ENCODE results near the gene FOXO3. TPM values are rescaled to one million over a fixed set of nuclear protein-coding genes. Genes with fewer than 3 reads are reported as not detected.
A peak's percentile ranks its signal among the peaks of the same experiment; 100 is the strongest.

FOXO3 gene
- total and polyA plus RNA-seq, 2 of the 8 experiments (the other 6 are each of a cell fraction or from before 2014, with no cell fraction given): 13.1 to 19.3 TPM

DNA sequence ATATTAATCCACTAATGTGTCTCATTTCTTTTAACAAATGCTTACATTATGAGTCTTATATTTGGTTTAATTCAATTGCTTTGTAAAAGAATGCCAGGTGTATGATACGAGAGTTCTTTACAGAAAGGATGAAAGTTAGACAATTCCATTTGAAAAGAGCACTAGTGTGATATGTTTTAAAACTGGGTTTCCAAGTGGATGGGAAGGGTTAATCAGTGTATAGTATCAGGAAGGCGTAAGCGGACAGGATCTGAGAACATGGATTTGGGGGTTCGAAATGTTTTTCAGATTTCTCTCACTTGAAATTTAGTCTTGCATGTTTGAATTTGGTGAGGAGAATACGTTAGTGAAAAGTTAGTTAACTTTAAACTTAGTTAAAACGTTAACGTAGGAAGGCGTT is 2.6 kb downstream of the FOXO3 start:
- no peak for FAIRE-seq
- Histone ChIP-seq H4K20me1 (replicated peaks in 1 of 2; ENCODE audit: control insufficient read depth in 1 of 2, insufficient read depth in 2 of 2, low read length in 2 of 2) (peaks cover 5 to 6% of the 10 kb centered on the region in 2 experiments), H2BK20ac (ENCODE audit: low read length) (no peak overlapping the region), H3K79me2 (ENCODE audit: control insufficient read depth in 1 of 2, insufficient read depth in 2 of 2, low read length in 2 of 2) (peaks cover 3 to 56% of the 10 kb centered on the region in 2 experiments), H2BK12ac (ENCODE audit: low read depth, low read length) (no peak overlapping the region), H3K27me3 (replicated peaks in 1 of 4; ENCODE audit: control insufficient read depth in 3 of 4, extremely low read depth in 1 of 4, insufficient read depth in 3 of 4, low read length in 3 of 4) (peaks cover 0 to 10% (median 5%) of the 10 kb centered on the region in 4 experiments; a peak in 5 of 7 replicates), H3K4me2 (ENCODE audit: insufficient read depth in 1 of 2, low read depth in 2 of 2, low read length in 2 of 2) (peak overlapping the region; percentile 97 to 98; a peak in 2 of 4 replicates), H4K91ac (replicated peaks; ENCODE audit: insufficient read length, low read length) (no peak overlapping the region), H3K27ac (ENCODE audit: low read depth, low read length) (no peak overlapping the region), H2BK15ac (ENCODE audit: low read length) (no peak overlapping the region), H3K14ac (ENCODE audit: insufficient read length) (no peak overlapping the region), H2BK120ac (replicated peaks; ENCODE audit: low read depth, low read length) (no peak overlapping the region), H3K56ac (replicated peaks; ENCODE audit: insufficient read length, low read depth, low read length) (no peak overlapping the region), H3K23ac (ENCODE audit: insufficient read length) (no peak overlapping the region), H2AK5ac (ENCODE audit: low read depth, low read length) (no peak overlapping the region), H3K23me2 (ENCODE audit: low read depth, low read length) (peaks cover 15% of the 10 kb centered on the region), H3K4ac (replicated peaks; ENCODE audit: insufficient read length, low read depth, low read length) (no peak overlapping the region), H4K5ac (ENCODE audit: insufficient read length, low read depth, low read length) (no peak overlapping the region), H3K9ac (replicated peaks in 1 of 4; ENCODE audit: extremely low read depth in 1 of 4, low read depth in 3 of 4, low read length in 3 of 4) (no peak overlapping the region), H3K36me3 (ENCODE audit: control insufficient read depth in 2 of 4, insufficient read depth in 4 of 4, low read length in 3 of 4) (peaks cover 0 to 3% (median 0%) of the 10 kb centered on the region in 4 experiments; a peak in 1 of 8 replicates), H2BK5ac (ENCODE audit: low read depth, low read length) (no peak overlapping the region), H3K4me3 (ENCODE audit: extremely low read depth in 1 of 4, insufficient read depth in 2 of 4, low read depth in 3 of 4, low read length in 4 of 4) (peak overlapping the region; percentile 68 to 99 (median 83); a peak in 5 of 8 replicates), H3K18ac (ENCODE audit: extremely low read depth, low read length) (no peak overlapping the region), H3K9me3 (ENCODE audit: insufficient read depth in 2 of 2, low read depth in 1 of 2, low read length in 1 of 2) (no peaks in the 10 kb centered on the region), H4K8ac (ENCODE audit: extremely low read depth, insufficient read depth, low read length) (no peak overlapping the region), H2AFZ (ENCODE audit: low read length) (no peak overlapping the region), H3K79me1 (ENCODE audit: low read depth, low read length) (no peaks in the 10 kb centered on the region), H3K4me1 (replicated peaks in 1 of 4; ENCODE audit: control insufficient read depth in 3 of 4, insufficient read depth in 4 of 4, low read length in 3 of 4) (peaks cover 0 to 8% (median 1%) of the 10 kb centered on the region in 4 experiments; a peak in 4 of 7 replicates)
- WGBS, 2 experiments (ENCODE audit: extremely low coverage in 1 of 2, insufficient coverage in 1 of 2, insufficient read length in 1 of 2, insufficient replicate concordance in 2 of 2, low coverage in 1 of 2, low lambda C conversion rate in 2 of 2, missing lambda C conversion rate in 1 of 2): 41% methylated on average over 8 of the region's 8 CpGs; no CpG with 5 or more reads in 1 of the 2 experiments
- TF ChIP-seq KDM5A (IDR thresholded peaks at IDR 0.05; ENCODE audit: low read length): no peak
- TF ChIP-seq TAF1 (IDR thresholded peaks at IDR 0.05; ENCODE audit: low read depth, low read length): no peak
- ChIA-PET CTCF (ENCODE audit: partially characterized antibody) (no interaction called here), POLR2A (ENCODE audit: partially characterized antibody) (interaction anchor here (0.7 to 2.4 kb wide), 12 partner anchors 10 to 248 kb away, joined by 3 to 12 read pairs (median 4); no protein-coding TSS in a partner anchor)
- no peak for DNase-seq (ENCODE audit: low read depth in 1 of 2, low spot score in 2 of 2)
